T-cell (primary cell): ENCODE data around the gene SYT2. TPM values are rescaled to one million over a fixed set of nuclear protein-coding genes. Genes with fewer than 3 reads are reported as not detected.
"Not testable (repeated sequence)": the region's sequence is repeated elsewhere in the genome, so short reads cannot be mapped to it uniquely, and the experiment has no call there.

ENCODE experiments used
- ATAC-seq, 4 experiments: fragments of 200-7000 bp in 3 of 4; fragments of 150-1000 bp in 1 of 4; cut with Tn5 transposase; replicated peaks in 1 of 4; 1 replicate in 3 of 4; 2 replicates in 1 of 4; pipeline ENCODE4 v1.10.0; 2021; ENCODE audit warnings: moderate library complexity in 3 of 4, mild to moderate bottlenecking in 2 of 4, moderate number of reproducible peaks in 1 of 4
- CTCF ChIA-PET, 2 donors: fragments of 300-600 bp; sonication (Branson Sonifier 250); formaldehyde crosslinking; loops; one replicate each; lab custom pipeline; 2022; ENCODE audit warnings: antibody characterized with exemption in 2 of 2; lab: Charles Lee
- POLR2A ChIA-PET, 2 donors: fragments of 300-600 bp; sonication (Branson Sonifier 250); formaldehyde crosslinking; loops; one replicate each; lab custom pipeline; 2022; ENCODE audit warnings: antibody characterized with exemption in 2 of 2; lab: Charles Lee
- DNase-seq, 35 experiments: peaks; one replicate each; pipeline versions ENCODE4 v3.0.0 to v3.0.0-alpha.2; 2013 to 2023
- H3K27ac ChIP-seq: one replicate; pipeline ENCODE4 v1.5.1; 2013; ENCODE audit warnings: low read length
- H3K27me3 ChIP-seq, 2 experiments: replicated peaks in 1 of 2; 1 replicate in 1 of 2; 2 replicates in 1 of 2; pipeline versions ENCODE4 v1.6.1 to v1.7.0; 2013; ENCODE audit warnings: low read length in 1 of 2, mixed read lengths in 1 of 2; ENCODE audit not compliant: control insufficient read depth in 2 of 2, insufficient read depth in 2 of 2; ENCODE audit errors: extremely low read depth in 1 of 2
- H3K36me3 ChIP-seq, 2 donors: 1 replicate in 1 of 2; 2 replicates in 1 of 2; pipeline versions ENCODE4 v1.6.1 to v1.7.0; 2013; ENCODE audit warnings: low read length in 1 of 2; ENCODE audit not compliant: control insufficient read depth in 2 of 2, insufficient read depth in 1 of 2; ENCODE audit errors: extremely low read depth in 1 of 2
- H3K4me1 ChIP-seq, 2 experiments: 1 replicate in 1 of 2; 2 replicates in 1 of 2; pipeline versions ENCODE4 v1.6.1 to v1.7.0; 2013; ENCODE audit warnings: low read length in 2 of 2, mixed read lengths in 1 of 2; ENCODE audit not compliant: insufficient read depth in 2 of 2, control insufficient read depth in 1 of 2; ENCODE audit errors: extremely low read depth in 1 of 2
- H3K4me3 ChIP-seq, 2 donors: 1 replicate in 1 of 2; 2 replicates in 1 of 2; pipeline versions ENCODE4 v1.5.1 to v1.7.0; 2013; ENCODE audit warnings: mild to moderate bottlenecking in 2 of 2, low read length in 1 of 2, moderate library complexity in 1 of 2; ENCODE audit not compliant: control insufficient read depth in 1 of 2; ENCODE audit errors: extremely low read depth in 1 of 2
- H3K9me3 ChIP-seq: 2 replicates; pipeline ENCODE4 v1.7.0; 2013
- H3K27ac Mint-ChIP-seq, 2 donors: one replicate each; pipeline ENCODE4 v1.8.0; 2020 to 2021; ENCODE audit warnings: mild to moderate bottlenecking in 2 of 2, mixed read lengths in 2 of 2
- H3K27me3 Mint-ChIP-seq, 2 donors: one replicate each; pipeline ENCODE4 v1.8.0; 2021 to 2022; ENCODE audit warnings: mixed read lengths in 2 of 2
- H3K36me3 Mint-ChIP-seq: one replicate; pipeline ENCODE4 v1.8.0; 2021; ENCODE audit warnings: mixed read lengths
- H3K4me1 Mint-ChIP-seq, 3 donors: one replicate each; pipeline ENCODE4 v1.8.0; 2020 to 2022; ENCODE audit warnings: mixed read lengths in 3 of 3, mild to moderate bottlenecking in 1 of 3
- H3K4me3 Mint-ChIP-seq, 3 donors: one replicate each; pipeline ENCODE4 v1.8.0; 2020 to 2022; ENCODE audit warnings: mild to moderate bottlenecking in 3 of 3, mixed read lengths in 3 of 3, moderate library complexity in 3 of 3
- H3K9me3 Mint-ChIP-seq, 3 donors: one replicate each; pipeline ENCODE4 v1.8.0; 2020 to 2022; ENCODE audit warnings: mixed read lengths in 3 of 3
- WGBS: methylation state at CpG from one replicate; pipeline ENCODE4 v1.1.5; 2013; ENCODE audit warnings: missing lambda C conversion rate; ENCODE audit not compliant: insufficient coverage; 5-methylcytosine and 5-hydroxymethylcytosine counted together
- total RNA-seq, 35 experiments: library from RNA in 6 of 35; stranded (reverse) in 6 of 35; fragments of 120-200 nt in 1 of 35; gene quantifications; one replicate each; pipeline versions ENCODE4 v1.2.1 to v1.2.4 and lab custom pipeline; 2013 to 2026

SYT2 gene
- total RNA-seq, 5 donors from 2014 or later (not counting 1 experiment from before 2014, with no cell fraction given) = 0.03 to 0.07 (median 0.06) TPM; not detected in 2

DNA sequence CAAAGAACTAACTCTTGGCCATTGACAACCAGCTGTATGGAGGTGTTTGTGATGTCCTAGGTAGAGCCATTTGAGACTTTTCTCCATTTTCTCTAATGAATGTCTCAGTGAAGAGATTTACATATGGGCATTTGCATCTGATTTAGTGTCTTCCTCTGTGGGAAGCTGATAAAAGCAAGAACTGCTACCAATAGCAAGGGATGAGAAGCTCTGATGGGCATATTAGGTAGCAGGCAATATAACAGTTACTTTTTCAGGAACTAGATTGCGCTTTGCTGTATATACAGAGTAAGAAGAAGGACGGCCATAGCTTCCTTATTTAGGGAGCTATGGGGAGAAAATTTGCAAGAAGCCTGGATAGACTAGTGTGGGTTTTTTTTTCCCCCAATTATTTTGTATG lies 169.4 kb downstream of the SYT2 start:
- not testable (repeated sequence) for ATAC-seq
- H3K36me3 Mint-ChIP-seq = peaks cover 11% of the 10 kb centered on the region

More for the DNA sequence above, 169.4 kb downstream of the SYT2 start:
- POLR2A ChIA-PET, H3K4me1 ChIP-seq, H3K4me3 ChIP-seq, H3K27me3 ChIP-seq, H3K36me3 ChIP-seq, CTCF ChIA-PET, H3K27ac ChIP-seq, H3K27me3 Mint-ChIP-seq, H3K4me1 Mint-ChIP-seq, H3K9me3 ChIP-seq, DNase-seq, H3K9me3 Mint-ChIP-seq, H3K4me3 Mint-ChIP-seq, H3K27ac Mint-ChIP-seq: not testable (repeated sequence)
- no CpG with 5 or more reads among the region's 2 CpGs for WGBS

Other genes with a start within 250 kb of the SYT2 start
- gene KDM5B, start 98.0 kb upstream of the SYT2 start, total RNA-seq = 10 to 100 TPM; 46.3 to 71.7 (median 56.5) TPM
- 1 to 10 TPM in 2 of 5 donors, under 1 TPM in 2, not detected in 1; 0.44 to 1.5 (median 0.79) TPM for gene PCAT6, start 100.5 kb upstream of the SYT2 start, total RNA-seq
- 10 to 100 TPM in 4 of 5 donors, 1 to 10 TPM in 1; 9.2 to 18.3 (median 15.6) TPM for gene RABIF, start 178.7 kb upstream of the SYT2 start, total RNA-seq
- gene KLHL12, start 216.8 kb upstream of the SYT2 start, total RNA-seq = 10 to 100 TPM; 18.8 to 22.7 (median 22.0) TPM
- gene ADIPOR1, start 247.9 kb upstream of the SYT2 start, total RNA-seq = 10 to 100 TPM; 50.3 to 70.1 (median 53.7) TPM